Measurements from ENCODE around the gene CNGA3.

CNGA3 gene

DNA sequence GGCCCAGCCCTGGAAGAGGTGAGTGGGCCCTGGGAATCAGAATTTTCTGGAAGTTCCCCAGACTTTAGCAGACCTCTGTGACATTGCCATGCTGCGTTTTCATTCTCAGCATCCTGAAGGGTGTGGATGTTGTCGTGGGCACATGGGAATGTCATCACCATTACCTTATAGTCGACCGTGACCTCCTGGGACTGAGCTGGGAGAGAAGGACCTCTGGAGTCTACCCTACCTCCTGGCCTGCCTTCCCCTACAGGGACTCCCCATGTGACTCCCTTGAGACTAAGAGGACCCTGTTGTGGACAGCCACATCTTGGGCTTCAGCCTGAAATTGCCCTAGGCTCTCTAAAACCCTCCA, 43.0 kb downstream of the CNGA3 start:
- ChIA-PET CTCF (interaction anchor here (1.8 kb wide), 1 partner anchor 583 kb away, joined by 8 read pairs; no protein-coding TSS in a partner anchor), POLR2A (no interaction called here)
- Histone ChIP-seq H3K9me3 (ENCODE audit: control extremely low read depth in 1 of 5, control insufficient read depth in 4 of 5, insufficient read depth in 2 of 5, low read depth in 1 of 5, low read length in 4 of 5) (no peaks in the 10 kb centered on the region), H3K27me3 (replicated peaks in 2 of 5; ENCODE audit: control insufficient read depth in 4 of 5, insufficient read depth in 5 of 5, low read length in 4 of 5) (no peaks in the 10 kb centered on the region), H3K4me1 (ENCODE audit: control extremely low read depth in 1 of 4, control insufficient read depth in 4 of 4, insufficient read depth in 4 of 4, low read length in 3 of 4) (no peaks in the 10 kb centered on the region), H3K4me3 (ENCODE audit: control insufficient read depth in 1 of 7, extremely low read depth in 1 of 7, insufficient read depth in 4 of 7, low read depth in 2 of 7, low read length in 6 of 7) (no peak overlapping the region), H3K36me3 (ENCODE audit: control insufficient read depth in 4 of 4, insufficient read depth in 4 of 4, low read length in 3 of 4) (no peaks in the 10 kb centered on the region), H3K27ac (ENCODE audit: insufficient read depth in 1 of 2, low read depth in 1 of 2, low read length in 2 of 2, poor library complexity in 1 of 2, severe bottlenecking in 2 of 2) (no peak overlapping the region)
- DNase-seq = no peak
- WGBS (ENCODE audit: insufficient coverage) = 100% methylated on average over 4 of the region's 4 CpGs

DNA sequence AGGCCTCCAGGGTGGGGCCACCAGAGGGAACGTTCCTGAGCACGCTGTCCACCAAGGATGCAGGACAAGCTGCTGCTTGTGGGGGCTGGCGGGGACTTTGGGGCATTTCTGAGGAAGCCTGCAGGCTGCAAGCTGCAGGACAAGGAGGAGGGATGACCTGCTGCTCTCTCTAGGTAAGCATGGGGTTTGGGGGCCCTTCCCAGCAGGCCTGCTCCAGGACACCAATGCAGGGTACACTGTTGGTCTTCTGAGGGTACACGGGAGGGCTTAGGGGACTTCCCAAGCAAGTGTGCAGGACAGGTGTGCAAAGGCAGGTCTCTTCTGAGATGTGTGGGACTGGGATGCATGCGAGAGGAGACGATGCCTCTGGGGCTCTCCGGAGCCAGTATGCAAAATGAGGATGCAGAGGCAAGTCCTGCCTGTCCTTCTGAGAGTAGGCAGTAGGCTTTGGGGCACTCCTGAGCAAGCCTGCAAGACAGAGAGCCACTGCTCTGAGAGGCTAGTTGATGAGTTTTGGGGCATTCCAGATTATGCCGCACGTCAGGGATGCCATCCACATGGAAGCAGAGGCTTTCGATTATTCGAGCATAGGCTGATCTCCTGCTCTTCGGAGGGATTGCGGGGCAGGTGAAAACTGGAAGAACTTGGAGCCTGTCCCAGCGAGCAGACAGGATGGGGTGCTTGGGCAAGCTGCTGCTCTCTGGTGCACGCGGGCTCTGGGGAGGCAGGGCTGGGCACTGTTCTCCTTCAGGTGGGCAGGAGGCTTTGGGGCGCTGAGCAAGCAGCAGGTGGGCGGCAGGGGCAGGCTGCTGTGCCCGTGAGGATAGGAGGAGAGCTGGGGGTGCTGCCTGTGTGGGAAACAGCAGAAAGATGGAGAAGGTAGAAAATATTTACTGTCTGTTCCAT, 44.6 kb downstream of the CNGA3 start:
- WGBS (ENCODE audit: insufficient coverage) = 95% methylated on average over 19 of the region's 19 CpGs
- no peak for DNase-seq
- no peaks in the 10 kb centered on the region for H3K36me3 ChIP-seq (ENCODE audit: control insufficient read depth in 4 of 4, insufficient read depth in 4 of 4, low read length in 3 of 4)
- no peak overlapping the region for H3K4me3 ChIP-seq (ENCODE audit: control insufficient read depth in 1 of 7, extremely low read depth in 1 of 7, insufficient read depth in 4 of 7, low read depth in 2 of 7, low read length in 6 of 7)
- POLR2A ChIA-PET = no interaction called here
- H3K27me3 ChIP-seq (replicated peaks in 2 of 5; ENCODE audit: control insufficient read depth in 4 of 5, insufficient read depth in 5 of 5, low read length in 4 of 5) = no peaks in the 10 kb centered on the region
- no peaks in the 10 kb centered on the region for H3K4me1 ChIP-seq (ENCODE audit: control extremely low read depth in 1 of 4, control insufficient read depth in 4 of 4, insufficient read depth in 4 of 4, low read length in 3 of 4)
- H3K9me3 ChIP-seq (ENCODE audit: control extremely low read depth in 1 of 5, control insufficient read depth in 4 of 5, insufficient read depth in 2 of 5, low read depth in 1 of 5, low read length in 4 of 5) = no peaks in the 10 kb centered on the region
- H3K27ac ChIP-seq (ENCODE audit: insufficient read depth in 1 of 2, low read depth in 1 of 2, low read length in 2 of 2, poor library complexity in 1 of 2, severe bottlenecking in 2 of 2) = no peak overlapping the region
- CTCF ChIA-PET = interaction anchor here (1.8 kb wide), 1 partner anchor 584 kb away, joined by 8 read pairs; no protein-coding TSS in a partner anchor

DNA sequence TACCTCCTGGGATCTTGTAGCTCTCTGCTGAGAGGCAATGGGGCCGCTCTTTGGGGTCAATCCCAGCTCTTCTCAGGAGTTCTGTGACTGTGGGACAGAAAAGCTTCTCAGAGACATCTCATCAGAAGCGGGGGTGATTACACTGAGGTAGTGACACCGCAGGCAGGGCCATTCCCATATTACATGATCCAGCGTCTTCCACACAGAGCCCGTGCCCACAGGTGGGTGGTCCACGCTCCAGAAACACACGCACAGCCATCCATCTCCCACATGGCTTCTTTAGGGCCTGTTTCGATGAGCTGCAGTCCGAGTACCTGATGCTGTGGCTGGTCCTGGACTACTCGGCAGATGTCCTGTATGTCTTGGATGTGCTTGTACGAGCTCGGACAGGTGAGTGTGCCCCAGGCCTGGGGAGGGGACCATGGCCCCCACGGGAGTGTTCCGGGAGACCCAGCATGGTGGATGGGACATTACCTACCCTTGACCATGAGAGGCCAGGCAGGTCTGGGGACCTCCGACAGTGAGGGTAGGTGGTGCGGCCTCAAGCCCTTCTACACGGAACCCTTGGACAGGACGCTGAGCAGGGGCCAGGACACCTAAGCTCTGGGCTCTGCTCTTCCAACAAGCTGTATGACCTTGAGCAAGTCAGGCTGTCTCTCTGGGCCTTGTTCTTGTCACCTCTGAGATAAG, 45.5 kb downstream of the CNGA3 start:
- no peaks in the 10 kb centered on the region for H3K9me3 ChIP-seq (ENCODE audit: control extremely low read depth in 1 of 5, control insufficient read depth in 4 of 5, insufficient read depth in 2 of 5, low read depth in 1 of 5, low read length in 4 of 5)
- H3K27me3 ChIP-seq (replicated peaks in 2 of 5; ENCODE audit: control insufficient read depth in 4 of 5, insufficient read depth in 5 of 5, low read length in 4 of 5) = no peaks in the 10 kb centered on the region
- ChIA-PET POLR2A (no interaction called here), CTCF (no interaction called here)
- H3K4me1 ChIP-seq (ENCODE audit: control extremely low read depth in 1 of 4, control insufficient read depth in 4 of 4, insufficient read depth in 4 of 4, low read length in 3 of 4) = no peaks in the 10 kb centered on the region
- no peaks in the 10 kb centered on the region for H3K36me3 ChIP-seq (ENCODE audit: control insufficient read depth in 4 of 4, insufficient read depth in 4 of 4, low read length in 3 of 4)
- H3K4me3 ChIP-seq (ENCODE audit: control insufficient read depth in 1 of 7, extremely low read depth in 1 of 7, insufficient read depth in 4 of 7, low read depth in 2 of 7, low read length in 6 of 7) = no peak overlapping the region
- no peak overlapping the region for H3K27ac ChIP-seq (ENCODE audit: insufficient read depth in 1 of 2, low read depth in 1 of 2, low read length in 2 of 2, poor library complexity in 1 of 2, severe bottlenecking in 2 of 2)
- WGBS (ENCODE audit: insufficient coverage) = 98% methylated on average over 16 of the region's 18 CpGs
- DNase-seq = no peak

DNA sequence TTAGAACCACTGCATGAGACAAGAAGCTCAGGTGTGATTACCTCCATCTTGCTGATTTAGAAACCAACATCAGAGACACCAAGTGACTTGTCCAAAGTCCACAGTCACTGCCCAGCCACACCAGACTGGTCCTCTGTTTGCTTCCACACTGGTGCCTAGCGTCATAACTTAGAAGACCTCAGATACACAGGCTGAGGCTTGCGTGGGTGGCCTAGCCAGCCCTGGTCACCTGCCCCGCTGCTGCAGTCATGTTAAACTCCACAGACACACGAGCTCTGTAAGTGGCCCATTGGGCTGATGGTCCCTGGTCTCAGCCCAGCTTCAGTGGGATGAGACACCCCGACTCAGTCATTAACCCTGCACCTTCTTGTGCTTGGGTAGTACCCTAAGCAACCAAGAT, 47.1 kb downstream of the CNGA3 start:
- WGBS (ENCODE audit: insufficient coverage) = 94% methylated on average over 4 of the region's 5 CpGs
- Histone ChIP-seq H3K27me3 (replicated peaks in 2 of 5; ENCODE audit: control insufficient read depth in 4 of 5, insufficient read depth in 5 of 5, low read length in 4 of 5) (no peaks in the 10 kb centered on the region), H3K36me3 (ENCODE audit: control insufficient read depth in 4 of 4, insufficient read depth in 4 of 4, low read length in 3 of 4) (no peaks in the 10 kb centered on the region), H3K4me3 (ENCODE audit: control insufficient read depth in 1 of 7, extremely low read depth in 1 of 7, insufficient read depth in 4 of 7, low read depth in 2 of 7, low read length in 6 of 7) (no peak overlapping the region), H3K4me1 (ENCODE audit: control extremely low read depth in 1 of 4, control insufficient read depth in 4 of 4, insufficient read depth in 4 of 4, low read length in 3 of 4) (no peaks in the 10 kb centered on the region), H3K9me3 (ENCODE audit: control extremely low read depth in 1 of 5, control insufficient read depth in 4 of 5, insufficient read depth in 2 of 5, low read depth in 1 of 5, low read length in 4 of 5) (no peaks in the 10 kb centered on the region), H3K27ac (ENCODE audit: insufficient read depth in 1 of 2, low read depth in 1 of 2, low read length in 2 of 2, poor library complexity in 1 of 2, severe bottlenecking in 2 of 2) (no peak overlapping the region)
- ChIA-PET CTCF (interaction anchor here (0.6 kb wide), 1 partner anchor 477 kb away, joined by 3 read pairs; no protein-coding TSS in a partner anchor), POLR2A (interaction anchor here (0.9 kb wide), 1 partner anchor 79 kb away, joined by 7 read pairs; no protein-coding TSS in a partner anchor)
- no peak for DNase-seq

DNA sequence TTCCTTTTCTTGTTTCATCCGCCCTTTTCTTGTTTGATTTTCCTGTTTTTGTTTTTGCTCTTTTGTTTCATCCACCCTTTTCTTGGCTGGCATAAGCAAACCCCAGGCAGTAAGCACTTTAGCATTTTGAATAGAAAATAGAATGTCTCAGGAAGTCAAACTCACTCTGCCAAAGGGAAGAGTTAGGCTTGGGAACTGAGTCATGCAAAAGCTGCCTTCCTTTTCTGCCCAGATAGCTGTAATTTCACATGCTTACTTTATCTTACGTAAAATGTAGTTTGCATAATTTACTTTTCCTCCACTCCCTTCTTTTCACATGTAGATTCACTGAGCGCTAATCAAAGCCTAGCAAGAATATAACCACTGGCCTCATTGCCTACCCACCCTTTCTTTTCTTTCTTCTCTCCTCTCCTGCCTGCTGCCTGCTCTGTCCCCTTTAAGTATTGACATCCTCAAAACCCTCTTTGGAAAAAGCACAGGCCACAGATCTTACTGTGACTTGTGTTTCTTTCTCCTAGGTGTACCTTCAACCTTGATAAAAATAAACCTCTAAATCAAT, 48.4 kb downstream of the CNGA3 start:
- no peak for DNase-seq
- ChIA-PET POLR2A (no interaction called here), CTCF (no interaction called here)
- Histone ChIP-seq H3K4me3 (ENCODE audit: control insufficient read depth in 1 of 7, extremely low read depth in 1 of 7, insufficient read depth in 4 of 7, low read depth in 2 of 7, low read length in 6 of 7) (no peak overlapping the region), H3K27me3 (replicated peaks in 2 of 5; ENCODE audit: control insufficient read depth in 4 of 5, insufficient read depth in 5 of 5, low read length in 4 of 5) (no peaks in the 10 kb centered on the region), H3K27ac (ENCODE audit: insufficient read depth in 1 of 2, low read depth in 1 of 2, low read length in 2 of 2, poor library complexity in 1 of 2, severe bottlenecking in 2 of 2) (no peak overlapping the region), H3K9me3 (ENCODE audit: control extremely low read depth in 1 of 5, control insufficient read depth in 4 of 5, insufficient read depth in 2 of 5, low read depth in 1 of 5, low read length in 4 of 5) (no peaks in the 10 kb centered on the region), H3K36me3 (ENCODE audit: control insufficient read depth in 4 of 4, insufficient read depth in 4 of 4, low read length in 3 of 4) (no peaks in the 10 kb centered on the region), H3K4me1 (ENCODE audit: control extremely low read depth in 1 of 4, control insufficient read depth in 4 of 4, insufficient read depth in 4 of 4, low read length in 3 of 4) (no peaks in the 10 kb centered on the region)
- WGBS (ENCODE audit: insufficient coverage) = 100% methylated on average over 2 of the region's 3 CpGs

DNA sequence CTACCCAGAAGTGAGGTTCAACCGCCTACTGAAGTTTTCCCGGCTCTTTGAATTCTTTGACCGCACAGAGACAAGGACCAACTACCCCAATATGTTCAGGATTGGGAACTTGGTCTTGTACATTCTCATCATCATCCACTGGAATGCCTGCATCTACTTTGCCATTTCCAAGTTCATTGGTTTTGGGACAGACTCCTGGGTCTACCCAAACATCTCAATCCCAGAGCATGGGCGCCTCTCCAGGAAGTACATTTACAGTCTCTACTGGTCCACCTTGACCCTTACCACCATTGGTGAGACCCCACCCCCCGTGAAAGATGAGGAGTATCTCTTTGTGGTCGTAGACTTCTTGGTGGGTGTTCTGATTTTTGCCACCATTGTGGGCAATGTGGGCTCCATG, 49.7 kb downstream of the CNGA3 start:
- Histone ChIP-seq H3K27me3 (replicated peaks in 2 of 5; ENCODE audit: control insufficient read depth in 4 of 5, insufficient read depth in 5 of 5, low read length in 4 of 5) (peaks cover 0 to 5% (median 0%) of the 10 kb centered on the region in 5 experiments), H3K9me3 (ENCODE audit: control extremely low read depth in 1 of 5, control insufficient read depth in 4 of 5, insufficient read depth in 2 of 5, low read depth in 1 of 5, low read length in 4 of 5) (no peaks in the 10 kb centered on the region), H3K27ac (ENCODE audit: insufficient read depth in 1 of 2, low read depth in 1 of 2, low read length in 2 of 2, poor library complexity in 1 of 2, severe bottlenecking in 2 of 2) (no peak overlapping the region), H3K4me3 (ENCODE audit: control insufficient read depth in 1 of 7, extremely low read depth in 1 of 7, insufficient read depth in 4 of 7, low read depth in 2 of 7, low read length in 6 of 7) (no peak overlapping the region), H3K4me1 (ENCODE audit: control extremely low read depth in 1 of 4, control insufficient read depth in 4 of 4, insufficient read depth in 4 of 4, low read length in 3 of 4) (no peaks in the 10 kb centered on the region), H3K36me3 (ENCODE audit: control insufficient read depth in 4 of 4, insufficient read depth in 4 of 4, low read length in 3 of 4) (no peaks in the 10 kb centered on the region)
- DNase-seq = no peak
- CTCF ChIA-PET = no interaction called here
- POLR2A ChIA-PET = no interaction called here
- 100% methylated on average over 5 of the region's 6 CpGs for WGBS (ENCODE audit: insufficient coverage)
